Breast epithelium (tissue), 4 donors: ENCODE data around the gene KIAA0513. TPM values are rescaled to one million over a fixed set of nuclear protein-coding genes. Genes with fewer than 3 reads are reported as not detected.

ENCODE experiments used
- DNase-seq, 2 donors: peaks; one replicate each; pipeline ENCODE4 v3.0.0-alpha.2; 2019; ENCODE audit warnings: low spot score in 2 of 2
- H3K27ac ChIP-seq, 2 donors: fragments of 200-600 bp; sonication (generic) in 1 of 2; one replicate each; pipeline ENCODE4 v1.5.1; 2016 to 2019; ENCODE audit warnings: mild to moderate bottlenecking in 1 of 2
- H3K27me3 ChIP-seq, 2 donors: fragments of 200-600 bp; sonication (generic) in 1 of 2; one replicate each; pipeline versions ENCODE4 v1.5.1 to v1.6.0; 2017 to 2019; ENCODE audit warnings: control low read depth in 1 of 2, mild to moderate bottlenecking in 1 of 2
- H3K36me3 ChIP-seq: fragments of 200-600 bp; one replicate; pipeline ENCODE4 v1.5.1; 2019
- H3K4me1 ChIP-seq, 2 donors: fragments of 200-600 bp; sonication (generic); one replicate each; pipeline ENCODE4 v1.5.1; 2016 to 2019; ENCODE audit warnings: control low read depth in 1 of 2
- H3K4me3 ChIP-seq, 3 donors: fragments of 200-600 bp; sonication (generic); 1 replicate in 2 of 3; 2 replicates in 1 of 3; pipeline ENCODE4 v1.5.1; 2016 to 2019; ENCODE audit warnings: mild to moderate bottlenecking in 3 of 3, moderate library complexity in 2 of 3
- H3K9me3 ChIP-seq, 2 donors: fragments of 200-600 bp; sonication (generic) in 1 of 2; one replicate each; pipeline ENCODE4 v1.5.1; 2016 to 2019; ENCODE audit warnings: control low read depth in 1 of 2
- POLR2A ChIP-seq: fragments of 450-650 bp; IDR thresholded peaks from one replicate; pipeline ENCODE4 v1.6.1; 2016; ENCODE audit warnings: antibody characterized with exemption, mild to moderate bottlenecking, moderate library complexity
- POLR2AphosphoS5 ChIP-seq, 3 donors: sonication (generic); formaldehyde crosslinking; IDR thresholded peaks; one replicate each; pipeline ENCODE4 v1.6.1; 2017; ENCODE audit warnings: antibody characterized with exemption in 3 of 3
- intact Hi-C: fragments of 100-400 bp; cut with DNase I; formaldehyde crosslinking; loops from one replicate; pipeline ENCODE4 v1.15.1; 2023; ENCODE audit warnings: low total_unique reads
- total RNA-seq, 3 donors: library from RNA; depleted of rRNA; stranded (reverse); fragments of >200 nt; gene quantifications; one replicate each; pipeline ENCODE4 v1.1.0, GENCODE V29; 2016
- TF ChIP-seq, protein P1 (sequence below), 3 donors: fragments of 450-650 bp; IDR thresholded peaks; one replicate each; pipeline ENCODE4 v1.5.1; 2016 to 2017; ENCODE audit warnings: antibody characterized with exemption in 3 of 3, mild to moderate bottlenecking in 3 of 3, moderate library complexity in 3 of 3

Gene KIAA0513
- total RNA-seq, 3 donors from 2014 or later, result 7.6 to 16.2 (median 10.8) TPM

- no peaks in the 10 kb centered on the region for H3K4me1 ChIP-seq
- no peak overlapping the region for H3K27ac ChIP-seq
- no peaks in the 10 kb centered on the region for H3K9me3 ChIP-seq
- no peak for DNase-seq
- no peaks in the 10 kb centered on the region for H3K27me3 ChIP-seq
- intact Hi-C loops, result no loop called here
- TF ChIP-seq POLR2A, result no peak
- no peaks in the 10 kb centered on the region for H3K36me3 ChIP-seq
- H3K4me3 ChIP-seq, result no peak overlapping the region
Observed at GRCh38 chr16:85083051-85083639, 55.5 kb downstream of the KIAA0513 start.

DNA sequence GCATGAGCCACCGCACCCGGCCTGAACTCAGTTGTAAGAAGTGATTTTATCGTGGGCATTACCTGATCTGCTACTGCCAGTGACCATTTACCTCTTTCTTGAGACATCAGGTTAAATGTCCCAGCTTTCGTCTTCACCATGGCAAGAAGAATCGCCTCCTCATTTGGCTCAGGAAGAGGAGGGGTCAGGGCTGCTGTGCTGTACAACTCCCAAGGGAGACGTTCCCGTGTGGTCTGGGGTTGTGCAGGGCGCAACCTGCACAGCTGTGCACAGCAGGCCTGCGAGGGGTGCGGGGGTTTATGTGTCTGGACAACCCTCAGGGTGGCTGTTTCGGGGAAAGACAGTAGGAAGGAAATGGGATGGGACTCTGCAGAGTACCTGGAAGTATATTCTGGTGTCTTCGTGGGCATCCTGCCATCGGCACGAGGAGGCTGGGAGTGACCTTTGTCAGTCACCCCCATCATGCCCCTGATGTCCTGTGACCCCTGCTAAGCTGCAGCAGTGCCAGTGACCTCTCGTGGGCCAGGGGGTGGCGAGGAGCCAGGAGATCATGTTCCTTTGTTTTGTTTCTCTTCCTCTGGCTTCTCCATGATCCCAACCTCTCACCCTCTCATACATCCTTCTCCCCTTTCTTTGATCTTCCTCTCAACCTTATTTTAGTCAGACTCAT lies 57.4 kb downstream of the KIAA0513 start:
- H3K9me3 ChIP-seq, result no peaks in the 10 kb centered on the region
- no peaks in the 10 kb centered on the region for H3K4me1 ChIP-seq
- no peak overlapping the region for H3K4me3 ChIP-seq
- H3K27ac ChIP-seq, result no peak overlapping the region
- no peaks in the 10 kb centered on the region for H3K36me3 ChIP-seq
- intact Hi-C loops, result loop anchor here (2.0 kb wide), 1 partner anchor 196 kb away; no protein-coding TSS in a partner anchor
- no peak for DNase-seq
- no peaks in the 10 kb centered on the region for H3K27me3 ChIP-seq
- no peak for TF ChIP-seq POLR2A
- no peak for TF ChIP-seq POLR2AphosphoS5 (IDR thresholded peaks at IDR 0.05)
- TF ChIP-seq, protein P1, sequence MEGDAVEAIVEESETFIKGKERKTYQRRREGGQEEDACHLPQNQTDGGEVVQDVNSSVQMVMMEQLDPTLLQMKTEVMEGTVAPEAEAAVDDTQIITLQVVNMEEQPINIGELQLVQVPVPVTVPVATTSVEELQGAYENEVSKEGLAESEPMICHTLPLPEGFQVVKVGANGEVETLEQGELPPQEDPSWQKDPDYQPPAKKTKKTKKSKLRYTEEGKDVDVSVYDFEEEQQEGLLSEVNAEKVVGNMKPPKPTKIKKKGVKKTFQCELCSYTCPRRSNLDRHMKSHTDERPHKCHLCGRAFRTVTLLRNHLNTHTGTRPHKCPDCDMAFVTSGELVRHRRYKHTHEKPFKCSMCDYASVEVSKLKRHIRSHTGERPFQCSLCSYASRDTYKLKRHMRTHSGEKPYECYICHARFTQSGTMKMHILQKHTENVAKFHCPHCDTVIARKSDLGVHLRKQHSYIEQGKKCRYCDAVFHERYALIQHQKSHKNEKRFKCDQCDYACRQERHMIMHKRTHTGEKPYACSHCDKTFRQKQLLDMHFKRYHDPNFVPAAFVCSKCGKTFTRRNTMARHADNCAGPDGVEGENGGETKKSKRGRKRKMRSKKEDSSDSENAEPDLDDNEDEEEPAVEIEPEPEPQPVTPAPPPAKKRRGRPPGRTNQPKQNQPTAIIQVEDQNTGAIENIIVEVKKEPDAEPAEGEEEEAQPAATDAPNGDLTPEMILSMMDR (IDR thresholded peaks at IDR 0.05), result no peak

- intact Hi-C loops, result loop anchor here (2.0 kb wide), 1 partner anchor 197 kb away; no protein-coding TSS in a partner anchor
- H3K36me3 ChIP-seq, result no peaks in the 10 kb centered on the region
- DNase-seq, result no peak
- TF ChIP-seq POLR2AphosphoS5 (IDR thresholded peaks at IDR 0.05), result no peak
- H3K4me1 ChIP-seq, result no peaks in the 10 kb centered on the region
- no peak overlapping the region for H3K4me3 ChIP-seq
- H3K9me3 ChIP-seq, result no peaks in the 10 kb centered on the region
- H3K27me3 ChIP-seq, result no peaks in the 10 kb centered on the region
- H3K27ac ChIP-seq, result no peak overlapping the region
Observed at GRCh38 chr16:85085721-85086120, 58.1 kb downstream of the KIAA0513 start.

DNA sequence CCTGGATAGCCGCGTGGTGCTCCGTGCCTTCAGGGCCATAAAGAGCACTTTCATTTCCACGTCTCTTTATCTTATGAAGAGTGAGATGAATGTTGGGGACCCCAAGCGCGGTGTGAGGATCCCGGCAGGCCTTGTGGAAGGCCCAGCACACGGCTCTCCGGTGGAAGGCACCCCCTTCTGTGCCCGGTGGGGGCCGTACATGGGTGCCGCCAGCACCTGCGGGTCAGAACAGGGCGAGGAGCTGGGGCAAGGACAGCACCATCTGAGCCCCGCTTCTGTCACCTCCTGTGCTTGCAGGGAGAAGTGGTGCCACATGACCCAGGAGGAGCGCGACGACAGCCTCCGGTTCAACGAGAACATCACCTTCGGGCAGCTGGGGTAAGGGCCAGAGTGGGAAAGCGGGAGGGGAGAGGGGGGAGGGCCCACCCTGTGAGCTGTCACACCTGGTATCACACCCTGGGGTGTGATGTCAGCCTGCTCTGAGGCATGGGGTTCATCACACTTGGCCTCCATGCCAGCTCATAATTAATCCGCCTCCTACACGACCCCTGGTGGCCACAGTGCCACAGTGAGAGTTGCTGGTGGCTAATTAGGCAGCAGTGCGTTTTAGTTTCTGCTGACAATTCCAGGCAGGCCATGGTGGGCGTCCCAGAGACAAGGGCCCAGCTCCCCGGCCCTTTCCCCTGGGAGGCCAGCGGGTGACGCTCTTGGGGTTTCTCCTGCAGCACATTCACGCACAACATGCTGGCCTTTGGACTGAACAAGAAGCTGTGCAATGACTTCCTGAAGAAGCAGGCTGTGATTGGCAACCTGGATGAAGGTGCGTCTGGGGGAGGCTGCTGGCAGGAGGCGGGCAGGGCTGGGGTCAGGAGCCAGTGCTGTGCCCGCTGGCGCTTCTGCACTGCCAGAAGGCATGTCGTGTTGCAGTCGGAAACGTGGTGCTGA lies 59.0 kb downstream of the KIAA0513 start:
- DNase-seq, result peak; percentile 55 to 75
- intact Hi-C loops, result no loop called here
- Histone ChIP-seq H3K4me1 (no peaks in the 10 kb centered on the region), H3K4me3 (no peak overlapping the region), H3K27ac (no peak overlapping the region), H3K9me3 (no peaks in the 10 kb centered on the region), H3K36me3 (no peaks in the 10 kb centered on the region), H3K27me3 (no peaks in the 10 kb centered on the region)
- TF ChIP-seq POLR2A (no peak), POLR2AphosphoS5 (IDR thresholded peaks at IDR 0.05) (no peak)
- TF ChIP-seq, protein P1 (IDR thresholded peaks at IDR 0.05), result peak in 2 of 3 donors; percentile 70 to 76

GRCh38 chr16:85087899-85088569 lies 60.4 kb downstream of the KIAA0513 start:
- H3K36me3 ChIP-seq, result no peaks in the 10 kb centered on the region
- peak overlapping the region in 1 of 2 donors; percentile 33 for H3K27ac ChIP-seq
- no peak for DNase-seq
- H3K9me3 ChIP-seq, result no peaks in the 10 kb centered on the region
- intact Hi-C loops, result no loop called here
- no peak overlapping the region for H3K4me3 ChIP-seq
- TF ChIP-seq POLR2A, result no peak
- TF ChIP-seq, protein P1 (IDR thresholded peaks at IDR 0.05), result no peak
- TF ChIP-seq POLR2AphosphoS5 (IDR thresholded peaks at IDR 0.05), result no peak
- H3K4me1 ChIP-seq, result no peaks in the 10 kb centered on the region
- no peaks in the 10 kb centered on the region for H3K27me3 ChIP-seq
